NCI-H2029 (cell line): ENCODE data around the gene MS4A18.
"Not testable (repeated sequence)": the region's sequence is repeated elsewhere in the genome, so short reads cannot be mapped to it uniquely, and the experiment has no call there.

ENCODE experiments used
- DNase-seq: peaks from one replicate; lab custom pipeline; 2025; lab: John Stamatoyannopoulos, UW

MS4A18 gene

GRCh38 chr11:60724420-60724819 lies at the start of gene MS4A18:
Gene MS4A18 (plus strand): TSS chr11:60724720.
- DNase-seq, result no peak

GRCh38 chr11:60678231-60678630 lies 46.3 kb upstream of the MS4A18 start:
- not testable (repeated sequence) for DNase-seq

GRCh38 chr11:60679879-60680278 lies 44.6 kb upstream of the MS4A18 start:
- no peak for DNase-seq

- no peak for DNase-seq
Observed at GRCh38 chr11:60680455-60681119, 43.9 kb upstream of the MS4A18 start.

- DNase-seq, result not testable (repeated sequence)
Observed at GRCh38 chr11:60684541-60684848, 40.0 kb upstream of the MS4A18 start.

GRCh38 chr11:60691661-60692060 lies 32.9 kb upstream of the MS4A18 start:
- DNase-seq, result no peak

- DNase-seq, result peak; percentile 99
Observed at GRCh38 chr11:60699284-60699691, 25.2 kb upstream of the MS4A18 start, which contains the start of gene MS4A8. Gene MS4A8 (plus strand): TSS chr11:60699612. CDS start chr11:60700861, 1,249 bp downstream.

GRCh38 chr11:60699936-60700335 lies 24.6 kb upstream of the MS4A18 start:
- DNase-seq, result no peak

- DNase-seq, result peak; percentile 82
Observed at GRCh38 chr11:60700689-60701468, 23.6 kb upstream of the MS4A18 start.

GRCh38 chr11:60701469-60701818 lies 23.1 kb upstream of the MS4A18 start:
- DNase-seq, result no peak

- DNase-seq, result no peak
Observed at GRCh38 chr11:60703374-60703773, 21.1 kb upstream of the MS4A18 start.

GRCh38 chr11:60705895-60706294 lies 18.6 kb upstream of the MS4A18 start:
- DNase-seq, result no peak

GRCh38 chr11:60706931-60707330 lies 17.6 kb upstream of the MS4A18 start:
- DNase-seq, result no peak

GRCh38 chr11:60710482-60710881 lies 14.0 kb upstream of the MS4A18 start:
- no peak for DNase-seq

GRCh38 chr11:60711276-60711675 lies 13.2 kb upstream of the MS4A18 start:
- DNase-seq, result no peak

GRCh38 chr11:60713423-60713822 lies 11.1 kb upstream of the MS4A18 start:
- DNase-seq, result not testable (repeated sequence)

GRCh38 chr11:60717956-60718355 lies 6.6 kb upstream of the MS4A18 start:
- no peak for DNase-seq

GRCh38 chr11:60718524-60719316 lies 5.8 kb upstream of the MS4A18 start:
- DNase-seq, result no peak

- no peak for DNase-seq
Observed at GRCh38 chr11:60719391-60719790, 5.1 kb upstream of the MS4A18 start.

- no peak for DNase-seq
Observed at GRCh38 chr11:60720460-60720859, 4.1 kb upstream of the MS4A18 start.

- DNase-seq, result no peak
Observed at GRCh38 chr11:60725592-60725991, 1.1 kb downstream of the MS4A18 start.

GRCh38 chr11:60731586-60731985 lies 7.1 kb downstream of the MS4A18 start:
- no peak for DNase-seq

- no peak for DNase-seq
Observed at GRCh38 chr11:60734279-60734678, 9.8 kb downstream of the MS4A18 start.
